Smooth muscle cell (in vitro differentiated cells): ENCODE data around the gene AP4B1. TPM values are rescaled to one million over a fixed set of nuclear protein-coding genes. Genes with fewer than 3 reads are reported as not detected.

Source experiments
- DNase-seq: peaks from one replicate; lab custom pipeline; 2025; ENCODE audit not compliant: unreplicated experiment; lab: John Stamatoyannopoulos, UW
- H2AFZ ChIP-seq: fragments of 200-600 bp; sonication (generic); 2 replicates; pipeline ENCODE4 v1.6.0; 2016; ENCODE audit warnings: antibody characterized with exemption, low read depth, mild to moderate bottlenecking
- H3F3A ChIP-seq: fragments of 200-600 bp; sonication (generic); 2 replicates; pipeline ENCODE4 v1.6.0; 2017; ENCODE audit warnings: antibody characterized with exemption, low read depth
- H3K27ac ChIP-seq: fragments of 200-600 bp; sonication (generic); 2 replicates; pipeline ENCODE4 v1.5.1; 2016; ENCODE audit warnings: low read depth, mild to moderate bottlenecking
- H3K27me3 ChIP-seq: fragments of 200-600 bp; sonication (generic); 2 replicates; pipeline ENCODE4 v1.6.1; 2016; ENCODE audit warnings: low read depth, mild to moderate bottlenecking
- H3K36me3 ChIP-seq: fragments of 200-600 bp; sonication (generic); 2 replicates; pipeline ENCODE4 v1.5.1; 2016; ENCODE audit warnings: low read depth
- H3K4me1 ChIP-seq: fragments of 200-600 bp; sonication (generic); 2 replicates; pipeline ENCODE4 v1.5.1; 2016; ENCODE audit warnings: low read depth
- H3K4me2 ChIP-seq: fragments of 200-600 bp; sonication (generic); 2 replicates; pipeline ENCODE4 v1.6.0; 2016; ENCODE audit warnings: mild to moderate bottlenecking
- H3K4me3 ChIP-seq: fragments of 200-600 bp; sonication (generic); 2 replicates; pipeline ENCODE4 v1.5.1; 2016; ENCODE audit warnings: mild to moderate bottlenecking
- H3K79me2 ChIP-seq: fragments of 200-600 bp; sonication (generic); 2 replicates; pipeline ENCODE4 v1.6.0; 2016; ENCODE audit warnings: low read depth, mild to moderate bottlenecking
- H3K9ac ChIP-seq: fragments of 200-600 bp; sonication (generic); 2 replicates; pipeline ENCODE4 v1.6.0; 2016; ENCODE audit warnings: low read depth
- H3K9me3 ChIP-seq: fragments of 200-600 bp; sonication (generic); replicated peaks from 2 replicates; pipeline ENCODE4 v1.5.1; 2016; ENCODE audit warnings: low read depth
- H4K20me1 ChIP-seq: fragments of 200-600 bp; sonication (generic); 2 replicates; pipeline ENCODE4 v1.6.0; 2016; ENCODE audit warnings: low read depth
- CTCF ChIP-seq: fragments of 200-600 bp; sonication (generic); IDR thresholded peaks from 2 replicates; pipeline ENCODE4 v1.5.1; 2017; ENCODE audit warnings: borderline replicate concordance, mild to moderate bottlenecking, antibody characterized with exemption; ENCODE audit not compliant: insufficient read depth, poor library complexity, severe bottlenecking
- WGBS: methylation state at CpG from one replicate; pipeline ENCODE4 v1.1.7; 2016; ENCODE audit warnings: low lambda C conversion rate; 5-methylcytosine and 5-hydroxymethylcytosine counted together
- polyA plus RNA-seq: library from polyadenylated mRNA; unstranded; fragments of >200 nt; fragmentation: Nextera tagmentation; extraction: Ambion mirVana; gene quantifications from 2 replicates; pipeline ENCODE4 v1.2.1, GENCODE V29; 2016
- total RNA-seq: library from RNA; depleted of rRNA; stranded (reverse); fragments of >200 nt; gene quantifications from 2 replicates; pipeline ENCODE4 v1.2.3, GENCODE V29; 2014

Gene AP4B1
- total and polyA plus RNA-seq, 2 experiments from 2014 or later: 11.6 to 17.3 TPM

- peaks cover 15% of the 10 kb centered on the region for H3K4me1 ChIP-seq
- peaks cover 39% of the 10 kb centered on the region for H4K20me1 ChIP-seq
- peak within 1 kb of the TSS; percentile 92 for H3K4me3 ChIP-seq
- peak; percentile 80 for DNase-seq
- peak within 1 kb of the TSS; percentile 96 for H3K27ac ChIP-seq
- H3F3A ChIP-seq: peaks cover 6% of the 10 kb centered on the region
- H3K4me2 ChIP-seq: peak within 1 kb of the TSS; percentile 88
- peak within 1 kb of the TSS; percentile 89 for H2AFZ ChIP-seq
- H3K9ac ChIP-seq: peak within 1 kb of the TSS; percentile 99
- 1% methylated on average over 57 of the region's 61 CpGs for WGBS
- peaks cover 43% of the 10 kb centered on the region for H3K79me2 ChIP-seq
- TF ChIP-seq CTCF: no peak
- H3K9me3 ChIP-seq: no peaks in the 10 kb centered on the region
- peaks cover 15% of the 10 kb centered on the region for H3K27me3 ChIP-seq
- H3K36me3 ChIP-seq: no peaks in the 10 kb centered on the region
Measured at GRCh38 chr1:113928941-113929749, 24.5 kb upstream of the AP4B1 start, which contains the start of gene HIPK1. Gene HIPK1, plus strand, starts transcription at chr1:113929324.

- H3K4me1 ChIP-seq: peaks cover 15% of the 10 kb centered on the region
- no peaks in the 10 kb centered on the region for H3K9me3 ChIP-seq
- peak overlapping the region; percentile 96 for H3K27ac ChIP-seq
- peak overlapping the region; percentile 88 for H3K4me2 ChIP-seq
- H3K27me3 ChIP-seq: peaks cover 21% of the 10 kb centered on the region
- peaks cover 31% of the 10 kb centered on the region for H4K20me1 ChIP-seq
- peak overlapping the region; percentile 99 for H3K9ac ChIP-seq
- no peak for TF ChIP-seq CTCF
- peaks cover 35% of the 10 kb centered on the region for H3K79me2 ChIP-seq
- H2AFZ ChIP-seq: peak overlapping the region; percentile 89
- 39% methylated on average over 6 of the region's 6 CpGs for WGBS
- H3F3A ChIP-seq: peaks cover 6% of the 10 kb centered on the region
- no peaks in the 10 kb centered on the region for H3K36me3 ChIP-seq
- H3K4me3 ChIP-seq: peak overlapping the region; percentile 92
- DNase-seq: no peak
Measured at GRCh38 chr1:113928187-113928930, 23.8 kb upstream of the AP4B1 start.

- H3K79me2 ChIP-seq: no peaks in the 10 kb centered on the region
- no peaks in the 10 kb centered on the region for H4K20me1 ChIP-seq
- H3K4me2 ChIP-seq: no peak overlapping the region
- H3K9ac ChIP-seq: no peak overlapping the region
- no peaks in the 10 kb centered on the region for H3K36me3 ChIP-seq
- H3K4me1 ChIP-seq: no peaks in the 10 kb centered on the region
- no peak overlapping the region for H3K4me3 ChIP-seq
- no peak overlapping the region for H3K27ac ChIP-seq
- WGBS: 100% methylated on average over 2 of the region's 2 CpGs
- no peak for TF ChIP-seq CTCF
- peaks cover 6% of the 10 kb centered on the region for H3F3A ChIP-seq
- no peaks in the 10 kb centered on the region for H3K9me3 ChIP-seq
- H3K27me3 ChIP-seq: peaks cover 29% of the 10 kb centered on the region
- DNase-seq: no peak
- no peak overlapping the region for H2AFZ ChIP-seq
Measured at GRCh38 chr1:113924473-113924872, 19.9 kb upstream of the AP4B1 start.
